GM18505 (cell line): ENCODE measurements around the gene KRTAP10-3.
"Not testable (repeated sequence)": the region's sequence is repeated elsewhere in the genome, so short reads cannot be mapped to it uniquely, and the experiment has no call there.

Experiments used
- ATAC-seq: cut with Tn5 transposase; IDR thresholded peaks from one replicate; pipeline ENCODE4 v1.9.1; 2021; ENCODE audit not compliant: unreplicated experiment
- POLR2A ChIP-seq: IDR thresholded peaks from 4 replicates; pipeline ENCODE4 v1.6.1; 2011; ENCODE audit warnings: borderline replicate concordance; ENCODE audit not compliant: insufficient read depth, insufficient read length; ENCODE audit errors: extremely low read depth

Gene KRTAP10-3

GRCh38 chr21:44579833-44580144 lies 21.2 kb upstream of the KRTAP10-3 start:
- no peak for ATAC-seq
- TF ChIP-seq POLR2A, result no peak

- no peak for ATAC-seq
- TF ChIP-seq POLR2A, result no peak
These were observed 20.6 kb upstream of the KRTAP10-3 start for GRCh38 chr21:44579056-44579832.

DNA sequence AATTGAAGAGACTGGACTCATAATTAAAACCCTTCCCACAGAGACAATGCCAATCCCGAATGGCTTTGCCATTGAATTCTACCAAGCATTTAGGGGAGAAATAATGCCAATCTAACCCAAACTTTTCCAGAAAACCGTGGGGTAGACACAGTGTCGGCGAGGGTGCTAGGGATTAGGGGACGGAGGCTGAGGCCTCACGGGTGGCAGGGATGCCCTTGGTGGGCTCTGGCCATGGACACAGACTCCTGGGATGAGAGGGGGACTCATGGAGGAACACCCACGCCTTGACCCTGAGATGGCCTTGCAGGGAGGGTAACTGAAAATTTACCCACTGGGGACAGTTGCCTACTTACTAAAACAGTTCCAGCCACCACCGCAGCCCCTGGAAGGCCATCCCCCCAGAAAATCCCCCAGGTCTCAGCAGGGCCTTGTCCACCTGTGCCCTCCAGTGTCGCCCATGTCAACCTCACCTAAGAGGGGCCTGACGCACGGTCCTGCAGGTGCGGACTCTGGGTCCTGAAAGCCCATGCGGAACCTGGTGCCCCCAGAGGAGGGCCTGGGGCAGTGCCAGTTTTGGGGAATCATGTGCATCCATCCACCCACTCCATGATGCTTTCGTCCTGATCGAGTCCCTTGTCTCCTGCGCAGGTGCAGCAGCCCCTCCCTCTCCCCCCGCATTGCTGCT lies 19.9 kb upstream of the KRTAP10-3 start:
- ATAC-seq, result no peak

DNA sequence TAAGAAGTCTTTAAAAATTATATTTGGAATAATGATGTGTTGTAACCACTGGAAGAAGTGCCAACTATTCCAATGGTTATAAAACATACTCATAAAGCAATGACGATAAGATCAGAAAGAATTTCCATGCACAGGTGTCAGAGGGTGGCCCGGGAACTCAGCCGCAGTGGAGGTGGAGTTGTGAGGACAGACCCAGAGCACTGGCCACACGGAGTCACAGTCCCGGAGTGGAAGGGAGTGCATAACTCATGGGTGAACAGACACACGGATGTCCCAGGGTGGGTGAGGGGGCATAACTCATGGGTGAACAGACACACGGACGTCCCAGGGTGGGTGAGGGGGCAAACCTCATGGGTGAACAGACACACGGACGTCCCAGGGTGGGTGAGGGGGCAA lies 17.4 kb upstream of the KRTAP10-3 start:
- TF ChIP-seq POLR2A, result no peak
- ATAC-seq, result no peak

More for the DNA sequence above, 19.9 kb upstream of the KRTAP10-3 start:
- no peak for TF ChIP-seq POLR2A

DNA sequence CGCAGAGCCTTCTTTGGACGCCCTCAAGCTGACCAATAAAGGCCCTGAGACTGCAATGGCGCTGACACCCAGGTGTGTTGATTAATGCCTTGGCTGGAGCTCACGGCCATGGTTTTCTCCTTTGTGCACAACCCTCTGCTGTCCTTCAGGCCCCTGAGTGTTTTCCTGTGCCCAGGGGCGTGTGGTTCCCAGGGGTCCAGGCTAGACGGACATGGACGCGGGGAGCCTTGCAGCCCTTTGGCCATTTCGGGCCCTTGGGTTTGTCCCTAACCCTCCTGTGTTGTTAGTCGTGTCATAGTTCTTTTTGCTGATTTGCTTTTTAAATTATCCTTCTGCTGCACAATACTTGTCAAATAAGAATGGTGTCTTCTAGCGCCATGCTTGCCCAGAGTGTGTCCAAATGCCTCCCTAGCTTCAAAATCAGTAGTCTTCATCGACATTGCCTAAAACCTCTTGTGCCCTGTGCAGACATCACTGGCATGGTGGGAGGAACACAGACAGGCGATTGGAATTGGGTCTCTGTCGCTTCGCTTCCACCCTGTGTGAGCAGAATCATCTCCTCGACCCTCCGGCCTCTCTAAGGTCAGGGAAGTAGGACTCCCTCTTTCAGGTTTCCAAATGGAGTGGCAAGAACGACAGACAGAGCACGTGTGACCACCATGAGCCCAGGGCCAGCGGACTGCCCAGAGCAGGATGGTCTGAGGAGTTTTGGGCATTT lies 16.9 kb upstream of the KRTAP10-3 start:
- no peak for TF ChIP-seq POLR2A
- no peak for ATAC-seq

- no peak for TF ChIP-seq POLR2A
- ATAC-seq, result no peak
These were observed 16.1 kb upstream of the KRTAP10-3 start for GRCh38 chr21:44574457-44575306.

GRCh38 chr21:44573630-44574456 lies 15.2 kb upstream of the KRTAP10-3 start, which contains the start of gene KRTAP10-4:
Gene KRTAP10-4, plus strand, starts transcription at chr21:44573729. Its CDS starts 30 bp downstream, at chr21:44573759.
- not testable (repeated sequence) for ATAC-seq

GRCh38 chr21:44572959-44573583 lies 14.5 kb upstream of the KRTAP10-3 start:
- TF ChIP-seq POLR2A, result no peak
- ATAC-seq, result no peak

DNA sequence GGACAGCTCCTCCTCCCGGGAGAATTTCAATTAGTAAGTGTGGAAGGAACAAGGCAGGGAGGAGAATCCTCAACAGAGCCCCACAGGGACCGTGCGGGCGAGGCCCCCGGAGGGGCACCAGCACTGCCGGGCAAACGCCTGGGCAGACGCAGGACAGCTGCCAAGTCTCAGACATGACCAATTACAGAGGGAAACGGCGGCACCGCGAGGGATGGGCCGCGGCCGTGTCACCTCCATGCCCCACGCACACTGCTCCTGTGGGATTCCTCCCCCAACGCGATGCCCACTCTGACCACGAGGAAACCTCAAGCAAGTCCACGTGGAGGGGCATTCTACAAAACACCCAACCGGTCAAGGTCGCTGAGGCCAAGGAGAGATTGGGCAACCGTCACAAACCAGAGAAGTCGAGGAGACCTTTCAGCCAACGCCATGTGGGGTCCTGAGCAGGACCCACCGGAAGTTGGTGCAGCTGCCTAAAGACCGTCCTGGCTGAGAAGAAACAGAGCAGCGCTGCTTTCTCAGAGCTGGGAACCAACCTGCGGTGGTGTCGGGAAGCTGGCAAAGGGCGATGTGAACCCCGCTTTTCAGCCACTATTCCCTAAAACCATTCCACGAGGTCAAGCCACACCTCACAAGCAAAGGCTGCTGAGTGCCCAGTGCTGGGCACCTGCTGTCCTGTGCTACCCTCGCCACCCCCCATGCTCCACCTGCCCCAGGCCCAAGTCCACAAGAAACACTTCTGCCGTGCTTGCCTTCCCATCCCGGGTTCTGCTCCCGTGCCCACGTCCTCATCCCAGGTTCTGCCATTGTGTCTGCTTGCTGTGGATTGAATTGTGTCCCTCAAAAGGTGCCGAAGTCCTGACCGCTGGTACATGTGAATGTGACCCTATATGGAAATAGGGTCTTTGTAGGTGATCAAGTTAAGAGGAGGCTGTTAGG lies 13.5 kb upstream of the KRTAP10-3 start:
- ATAC-seq, result no peak
- no peak for TF ChIP-seq POLR2A

DNA sequence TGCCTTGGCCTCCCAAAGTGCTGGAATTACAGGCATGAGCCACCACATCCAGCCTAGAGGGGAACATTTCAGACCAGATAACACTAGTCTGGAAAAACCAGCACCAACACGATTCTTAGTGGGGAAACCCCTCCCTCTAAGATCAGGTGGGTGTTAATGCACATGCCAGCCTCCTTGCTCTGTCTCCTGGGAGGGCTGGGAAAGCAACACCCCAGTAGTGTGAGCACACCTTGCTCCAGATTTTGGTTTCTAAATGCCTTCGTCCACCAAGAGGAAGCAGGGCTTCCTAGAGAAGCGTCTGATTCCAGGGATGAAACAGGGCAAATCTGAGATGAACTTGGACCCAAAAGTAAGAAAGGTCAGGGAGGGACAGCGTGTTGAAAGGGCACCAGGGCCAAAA lies 12.7 kb upstream of the KRTAP10-3 start:
- no peak for TF ChIP-seq POLR2A
- ATAC-seq, result no peak

- no peak for TF ChIP-seq POLR2A
- ATAC-seq, result no peak
These were observed 11.4 kb upstream of the KRTAP10-3 start for GRCh38 chr21:44569861-44570517.
